Measurements from ENCODE around the gene ESPNL. TPM values are rescaled to one million over a fixed set of nuclear protein-coding genes. Genes with fewer than 3 reads are reported as not detected.

Gene ESPNL
- total and polyA plus RNA-seq, 5 donors from 2014 or later, result not detected

DNA sequence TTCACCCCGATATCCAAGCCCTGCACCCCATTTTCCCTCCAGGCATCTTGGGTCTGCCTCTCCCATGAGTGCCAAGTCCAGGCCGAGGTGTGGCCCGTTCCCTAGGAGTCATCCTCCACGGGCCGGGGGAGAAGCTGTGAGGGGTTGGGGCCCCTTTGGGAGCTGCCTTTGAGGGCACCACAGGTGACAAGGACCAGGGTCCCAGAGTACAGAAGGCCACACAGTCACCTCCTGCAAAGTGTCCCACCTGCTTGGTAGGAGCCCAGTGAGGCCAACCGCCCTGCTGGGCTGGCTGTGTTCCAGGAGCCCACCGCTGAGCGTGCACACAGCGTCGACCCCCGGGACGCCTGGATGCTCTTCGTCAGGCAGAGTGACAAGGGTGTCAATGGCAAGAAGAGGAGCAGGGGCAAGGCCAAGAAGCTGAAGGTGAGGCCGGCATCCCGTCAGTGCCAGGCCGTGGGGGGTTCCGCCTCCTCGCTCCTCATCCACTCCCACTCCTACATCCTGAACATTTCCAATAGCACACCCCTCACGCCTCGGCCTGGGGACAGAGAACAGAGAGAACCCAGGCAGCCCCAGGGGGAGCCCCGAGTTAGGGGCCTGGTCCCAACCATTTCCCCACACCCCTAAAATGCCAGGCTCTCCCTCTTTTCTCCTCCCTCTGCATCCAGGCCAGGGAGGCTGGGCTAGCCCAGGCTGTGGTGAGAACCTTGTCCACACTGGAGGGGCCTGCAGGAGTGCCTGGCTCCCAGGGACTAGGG is 61.3 kb downstream of the ESPNL start:
- Histone ChIP-seq H3K27ac (ENCODE audit: insufficient read depth, low read length, poor library complexity, severe bottlenecking) (no peak overlapping the region), H3K36me3 (ENCODE audit: control insufficient read depth, insufficient read depth, low read length) (no peaks in the 10 kb centered on the region), H3K4me1 (ENCODE audit: control insufficient read depth, insufficient read depth, low read length, poor library complexity, severe bottlenecking) (peaks cover 6% of the 10 kb centered on the region), H3K27me3 (ENCODE audit: control insufficient read depth, insufficient read depth, low read length) (no peaks in the 10 kb centered on the region), H3K9me3 (ENCODE audit: control insufficient read depth in 2 of 2, low read length in 2 of 2) (no peaks in the 10 kb centered on the region), H3K4me3 (ENCODE audit: low read depth, low read length) (no peak overlapping the region)
- no peaks in the 10 kb centered on the region for H3K36me3 Mint-ChIP-seq
- peaks cover 0 to 1% (median 0%) of the 10 kb centered on the region in 7 donors for H3K9me3 Mint-ChIP-seq
- H3K27me3 Mint-ChIP-seq, result peaks cover 52% of the 10 kb centered on the region
- no peak overlapping the region for H3K27ac Mint-ChIP-seq
- peaks cover 0 to 12% (median 2%) of the 10 kb centered on the region in 4 donors for H3K4me1 Mint-ChIP-seq
- no peak overlapping the region for H3K4me3 Mint-ChIP-seq
- no peak for ATAC-seq (ENCODE audit: low read depth in 2 of 2)
- DNase-seq, result no peak

DNA sequence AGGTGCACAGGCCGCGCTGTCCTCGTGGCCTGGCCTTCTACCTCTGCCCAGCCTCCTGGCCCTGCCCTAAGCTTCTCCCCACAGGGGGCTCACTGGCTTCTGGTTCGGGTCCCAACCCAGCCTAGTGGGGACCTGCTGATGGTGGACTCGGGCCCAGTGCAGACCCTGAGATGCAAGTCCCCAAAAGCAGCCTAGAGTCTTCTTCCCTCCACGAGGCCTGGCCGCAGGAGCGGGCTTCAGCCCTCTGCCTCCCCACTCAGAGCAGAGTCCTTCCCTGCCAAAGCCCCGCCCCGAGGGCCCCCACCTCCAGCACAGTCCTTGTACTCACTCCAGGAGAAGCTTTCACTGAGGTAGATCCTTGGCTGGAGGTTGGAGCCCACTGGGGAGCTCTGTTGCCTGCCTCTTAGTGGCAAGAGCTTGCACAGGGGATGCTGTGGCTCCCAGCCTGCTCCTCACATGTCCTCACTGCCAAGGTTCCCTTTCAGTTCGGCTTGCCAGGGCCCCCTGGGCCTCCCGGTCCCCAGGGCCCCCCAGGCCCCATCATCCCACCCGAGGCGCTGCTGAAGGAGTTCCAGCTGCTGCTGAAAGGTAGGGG is 62.2 kb downstream of the ESPNL start:
- Mint-ChIP-seq H3K36me3 (no peaks in the 10 kb centered on the region), H3K27ac (no peak overlapping the region), H3K4me3 (no peak overlapping the region), H3K4me1 (peaks cover 0 to 12% (median 2%) of the 10 kb centered on the region in 4 donors), H3K27me3 (peaks cover 46% of the 10 kb centered on the region), H3K9me3 (peaks cover 0 to 1% (median 0%) of the 10 kb centered on the region in 7 donors)
- no peak overlapping the region for H3K27ac ChIP-seq (ENCODE audit: insufficient read depth, low read length, poor library complexity, severe bottlenecking)
- no peak overlapping the region for H3K4me3 ChIP-seq (ENCODE audit: low read depth, low read length)
- no peaks in the 10 kb centered on the region for H3K9me3 ChIP-seq (ENCODE audit: control insufficient read depth in 2 of 2, low read length in 2 of 2)
- H3K27me3 ChIP-seq (ENCODE audit: control insufficient read depth, insufficient read depth, low read length), result no peaks in the 10 kb centered on the region
- ATAC-seq (ENCODE audit: low read depth in 2 of 2) (no peak), DNase-seq (no peak)
- H3K36me3 ChIP-seq (ENCODE audit: control insufficient read depth, insufficient read depth, low read length), result no peaks in the 10 kb centered on the region
- H3K4me1 ChIP-seq (ENCODE audit: control insufficient read depth, insufficient read depth, low read length, poor library complexity, severe bottlenecking), result peaks cover 6% of the 10 kb centered on the region

DNA sequence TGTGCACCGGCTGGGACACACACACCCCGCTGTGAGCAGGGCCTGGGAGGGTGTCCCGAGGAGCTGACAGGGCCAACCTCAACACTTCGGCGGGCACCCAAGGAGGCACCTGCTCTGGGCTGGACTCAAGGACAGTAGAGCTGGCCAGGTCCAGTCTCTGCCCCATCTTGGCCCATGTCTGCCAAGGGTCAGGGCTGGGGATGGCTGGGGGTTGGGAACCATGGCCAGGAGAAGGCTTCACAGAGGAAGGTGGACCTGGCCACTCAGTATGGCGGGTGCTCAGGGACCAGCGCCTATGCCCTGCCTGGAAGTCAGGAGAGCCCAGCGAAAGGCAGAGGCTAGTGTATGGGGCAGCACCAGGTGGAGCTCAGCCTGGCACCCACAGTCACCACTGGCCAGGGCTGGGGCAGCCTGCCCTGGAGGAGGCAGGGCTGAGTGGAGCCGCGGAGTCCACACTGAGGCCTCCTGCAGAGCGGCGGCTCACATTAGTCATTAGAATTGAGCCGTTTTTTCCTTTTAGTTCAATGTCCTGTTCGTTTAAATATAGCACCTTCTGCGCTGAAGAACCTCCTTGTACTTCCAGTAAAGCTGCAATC is 62.8 kb downstream of the ESPNL start:
- H3K36me3 ChIP-seq (ENCODE audit: control insufficient read depth, insufficient read depth, low read length), result peaks cover 2% of the 10 kb centered on the region
- H3K27ac ChIP-seq (ENCODE audit: insufficient read depth, low read length, poor library complexity, severe bottlenecking), result no peak overlapping the region
- no peak for ATAC-seq (ENCODE audit: low read depth in 2 of 2)
- no peak for DNase-seq
- no peaks in the 10 kb centered on the region for H3K27me3 ChIP-seq (ENCODE audit: control insufficient read depth, insufficient read depth, low read length)
- no peak overlapping the region for H3K4me3 Mint-ChIP-seq
- H3K4me3 ChIP-seq (ENCODE audit: low read depth, low read length), result no peak overlapping the region
- H3K27me3 Mint-ChIP-seq, result peaks cover 42% of the 10 kb centered on the region
- H3K36me3 Mint-ChIP-seq, result no peaks in the 10 kb centered on the region
- H3K9me3 ChIP-seq (ENCODE audit: control insufficient read depth in 2 of 2, low read length in 2 of 2), result no peaks in the 10 kb centered on the region
- H3K4me1 ChIP-seq (ENCODE audit: control insufficient read depth, insufficient read depth, low read length, poor library complexity, severe bottlenecking), result peaks cover 6% of the 10 kb centered on the region
- peaks cover 0 to 1% (median 0%) of the 10 kb centered on the region in 7 donors for H3K9me3 Mint-ChIP-seq
- no peak overlapping the region for H3K27ac Mint-ChIP-seq
- H3K4me1 Mint-ChIP-seq, result peaks cover 0 to 12% (median 2%) of the 10 kb centered on the region in 4 donors

DNA sequence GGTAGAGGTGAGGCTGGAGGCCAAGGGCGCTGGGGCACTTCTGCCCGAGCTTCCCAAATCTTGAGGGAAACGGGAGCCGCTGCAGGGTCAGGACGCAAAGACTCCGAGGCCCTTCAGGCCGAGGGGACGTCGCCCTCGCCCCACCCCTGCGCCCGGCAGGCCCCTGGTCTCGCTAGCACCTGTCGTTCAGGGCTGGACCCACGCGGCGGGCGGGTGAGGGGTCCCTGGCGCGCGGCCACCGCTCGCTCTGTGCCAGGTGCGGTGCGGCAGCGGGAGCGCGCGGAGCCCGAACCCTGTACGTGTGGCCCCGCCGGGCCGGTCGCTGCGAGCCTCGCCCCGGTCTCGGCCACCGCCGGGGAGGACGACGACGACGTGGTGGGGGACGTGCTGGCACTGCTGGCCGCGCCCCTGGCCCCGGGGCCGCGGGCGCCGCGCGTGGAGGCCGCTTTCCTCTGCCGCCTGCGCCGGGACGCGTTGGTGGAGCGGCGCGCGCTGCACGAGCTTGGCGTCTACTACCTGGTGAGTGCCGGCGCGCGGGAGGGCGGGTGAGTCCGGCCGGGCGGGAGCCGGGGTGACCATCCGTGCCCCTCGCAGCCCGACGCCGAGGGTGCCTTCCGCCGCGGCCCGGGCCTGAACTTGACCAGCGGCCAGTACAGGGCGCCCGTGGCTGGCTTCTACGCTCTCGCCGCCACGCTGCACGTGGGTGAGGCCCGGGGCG is 63.5 kb downstream of the ESPNL start:
- Mint-ChIP-seq H3K4me1 (peaks cover 0 to 12% (median 2%) of the 10 kb centered on the region in 4 donors), H3K36me3 (peaks cover 3% of the 10 kb centered on the region), H3K9me3 (peaks cover 0 to 1% (median 0%) of the 10 kb centered on the region in 7 donors), H3K4me3 (no peak overlapping the region), H3K27ac (no peak overlapping the region), H3K27me3 (peaks cover 42% of the 10 kb centered on the region)
- Histone ChIP-seq H3K27me3 (ENCODE audit: control insufficient read depth, insufficient read depth, low read length) (no peaks in the 10 kb centered on the region), H3K4me3 (ENCODE audit: low read depth, low read length) (no peak overlapping the region), H3K27ac (ENCODE audit: insufficient read depth, low read length, poor library complexity, severe bottlenecking) (no peak overlapping the region), H3K4me1 (ENCODE audit: control insufficient read depth, insufficient read depth, low read length, poor library complexity, severe bottlenecking) (peaks cover 6% of the 10 kb centered on the region), H3K36me3 (ENCODE audit: control insufficient read depth, insufficient read depth, low read length) (peaks cover 7% of the 10 kb centered on the region), H3K9me3 (ENCODE audit: control insufficient read depth in 2 of 2, low read length in 2 of 2) (no peaks in the 10 kb centered on the region)
- no peak for ATAC-seq (ENCODE audit: low read depth in 2 of 2)
- no peak for DNase-seq

DNA sequence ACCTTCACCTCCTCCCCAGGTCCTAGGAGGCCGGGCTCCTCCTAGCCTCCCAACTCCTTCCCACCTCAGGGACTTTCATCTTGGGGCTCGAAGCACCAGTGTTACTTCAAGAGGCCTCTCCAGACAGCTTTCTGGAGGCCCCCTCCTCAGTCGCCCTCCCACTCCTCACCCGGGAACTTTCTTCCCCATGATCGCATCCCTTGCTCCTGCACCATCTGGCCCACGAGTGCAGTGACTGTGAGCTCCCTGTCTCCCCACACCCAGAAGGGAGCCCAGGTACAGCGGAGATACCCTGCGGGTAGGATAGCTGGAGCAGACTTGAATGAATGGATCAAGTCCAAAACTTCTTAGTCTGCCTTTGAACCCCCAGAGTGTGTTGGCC is 64.8 kb downstream of the ESPNL start:
- no peak overlapping the region for H3K27ac ChIP-seq (ENCODE audit: insufficient read depth, low read length, poor library complexity, severe bottlenecking)
- peaks cover 34% of the 10 kb centered on the region for H3K27me3 Mint-ChIP-seq
- DNase-seq, result no peak
- H3K36me3 ChIP-seq (ENCODE audit: control insufficient read depth, insufficient read depth, low read length), result peaks cover 19% of the 10 kb centered on the region
- ATAC-seq (ENCODE audit: low read depth in 2 of 2), result no peak
- H3K4me3 ChIP-seq (ENCODE audit: low read depth, low read length), result no peak overlapping the region
- H3K9me3 ChIP-seq (ENCODE audit: control insufficient read depth in 2 of 2, low read length in 2 of 2), result no peaks in the 10 kb centered on the region
- H3K4me3 Mint-ChIP-seq, result peak overlapping the region in 2 of 4 donors; percentile 32 to 35
- peaks cover 0 to 6% (median 0%) of the 10 kb centered on the region in 4 donors for H3K4me1 Mint-ChIP-seq
- peaks cover 6% of the 10 kb centered on the region for H3K36me3 Mint-ChIP-seq
- H3K9me3 Mint-ChIP-seq, result peaks cover 0 to 1% (median 0%) of the 10 kb centered on the region in 7 donors
- no peaks in the 10 kb centered on the region for H3K4me1 ChIP-seq (ENCODE audit: control insufficient read depth, insufficient read depth, low read length, poor library complexity, severe bottlenecking)
- H3K27ac Mint-ChIP-seq, result no peak overlapping the region
- H3K27me3 ChIP-seq (ENCODE audit: control insufficient read depth, insufficient read depth, low read length), result no peaks in the 10 kb centered on the region

DNA sequence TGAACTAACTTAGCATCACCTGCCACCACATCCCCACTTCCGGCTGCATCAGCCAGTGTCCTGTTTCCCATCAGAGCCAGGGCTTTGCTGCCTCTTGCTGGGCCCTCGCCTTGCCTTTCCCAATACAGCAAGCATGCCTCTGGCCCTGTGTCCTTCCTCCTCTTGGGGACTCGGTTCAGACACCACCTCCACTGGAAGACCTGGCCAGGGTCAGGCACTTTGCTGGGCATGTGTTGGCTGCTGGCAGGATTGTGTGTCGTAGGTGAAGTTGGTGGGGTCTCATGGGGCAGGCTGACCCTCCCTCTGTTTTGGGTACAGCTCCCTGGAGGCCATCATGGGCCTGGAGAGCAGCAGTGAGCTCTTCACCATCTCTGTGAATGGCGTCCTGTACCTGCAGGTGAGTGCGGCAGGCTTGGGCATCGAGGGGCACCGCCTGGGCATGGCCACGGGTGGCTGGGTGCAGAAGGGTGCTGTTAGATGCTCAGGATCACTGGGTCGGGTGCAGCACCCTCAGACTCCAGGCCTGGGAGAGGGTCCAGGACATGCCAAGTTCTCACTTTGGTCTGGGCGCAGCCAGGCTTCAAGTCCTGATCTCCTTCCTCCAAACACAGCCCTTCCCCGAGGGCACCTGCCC is 65.3 kb downstream of the ESPNL start:
- Histone ChIP-seq H3K9me3 (ENCODE audit: control insufficient read depth in 2 of 2, low read length in 2 of 2) (no peaks in the 10 kb centered on the region), H3K27me3 (ENCODE audit: control insufficient read depth, insufficient read depth, low read length) (no peaks in the 10 kb centered on the region), H3K27ac (ENCODE audit: insufficient read depth, low read length, poor library complexity, severe bottlenecking) (no peak overlapping the region), H3K36me3 (ENCODE audit: control insufficient read depth, insufficient read depth, low read length) (peaks cover 24% of the 10 kb centered on the region), H3K4me1 (ENCODE audit: control insufficient read depth, insufficient read depth, low read length, poor library complexity, severe bottlenecking) (no peaks in the 10 kb centered on the region), H3K4me3 (ENCODE audit: low read depth, low read length) (no peak overlapping the region)
- H3K4me3 Mint-ChIP-seq, result no peak overlapping the region
- peaks cover 9% of the 10 kb centered on the region for H3K36me3 Mint-ChIP-seq
- H3K27me3 Mint-ChIP-seq, result peaks cover 32% of the 10 kb centered on the region
- H3K4me1 Mint-ChIP-seq, result peaks cover 0 to 6% (median 0%) of the 10 kb centered on the region in 4 donors
- ATAC-seq (ENCODE audit: low read depth in 2 of 2) (no peak), DNase-seq (no peak)
- no peak overlapping the region for H3K27ac Mint-ChIP-seq
- peaks cover 0 to under 1% (median 0%) of the 10 kb centered on the region in 7 donors for H3K9me3 Mint-ChIP-seq
